ENCODE results near the gene ZNRF3. TPM values are rescaled to one million over a fixed set of nuclear protein-coding genes. Genes with fewer than 3 reads are reported as not detected.
"Not testable (repeated sequence)": the region's sequence is repeated elsewhere in the genome, so short reads cannot be mapped to it uniquely, and the experiment has no call there.

Gene ZNRF3
- total RNA-seq, 1 donor from 2014 or later = 2.0 TPM

DNA sequence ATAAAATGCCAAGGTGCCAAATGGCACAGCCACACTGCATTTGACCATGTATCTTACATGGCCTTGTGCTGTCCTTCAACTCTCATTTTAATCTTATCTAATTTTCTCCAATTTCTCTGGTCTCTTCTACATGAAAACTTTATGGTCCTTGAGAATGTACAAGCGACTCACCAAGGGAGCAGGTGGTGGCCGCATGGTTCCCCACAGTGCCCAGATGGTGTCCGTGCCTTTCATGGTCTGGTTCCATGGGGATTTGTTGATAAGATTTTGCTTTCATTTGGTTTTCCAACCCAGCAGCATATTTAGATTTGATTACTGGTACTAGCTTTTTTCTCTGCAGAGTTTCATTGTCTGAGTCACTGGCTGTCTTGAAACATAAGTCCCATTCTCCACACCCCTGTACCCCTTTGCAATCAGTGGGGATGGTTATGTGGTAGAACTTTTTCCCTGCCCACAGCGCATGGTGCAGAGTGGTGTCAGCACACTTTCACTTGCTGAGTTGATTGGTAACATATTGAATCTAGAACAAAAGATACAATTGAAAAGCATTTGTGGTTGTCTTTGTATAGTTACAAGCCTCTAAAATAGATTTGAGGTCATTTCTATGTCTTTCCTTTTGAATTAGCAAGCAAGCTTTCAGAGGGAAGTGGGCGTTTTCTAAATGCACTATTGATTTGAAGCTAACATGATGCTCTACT is 24.1 kb downstream of the ZNRF3 start:
- DNase-seq (ENCODE audit: low read depth in 2 of 2) = no peak

GRCh38 chr22:28908810-28909209 is 25.4 kb downstream of the ZNRF3 start:
- DNase-seq (ENCODE audit: low read depth in 2 of 2) = not testable (repeated sequence)

- DNase-seq (ENCODE audit: low read depth in 2 of 2) = no peak
These were observed 26.0 kb downstream of the ZNRF3 start for GRCh38 chr22:28909375-28909774.

- no peak for DNase-seq (ENCODE audit: low read depth in 2 of 2)
These were observed 27.4 kb downstream of the ZNRF3 start for GRCh38 chr22:28910569-28911303.

- no peak for DNase-seq (ENCODE audit: low read depth in 2 of 2)
These were observed 27.9 kb downstream of the ZNRF3 start for GRCh38 chr22:28911304-28911690.

GRCh38 chr22:28911777-28912669 is 28.7 kb downstream of the ZNRF3 start:
- DNase-seq (ENCODE audit: low read depth in 2 of 2) = no peak

- DNase-seq (ENCODE audit: low read depth in 2 of 2) = peak in 1 of 2 donors; percentile 55
These were observed 30.8 kb downstream of the ZNRF3 start for GRCh38 chr22:28914201-28914600.

DNA sequence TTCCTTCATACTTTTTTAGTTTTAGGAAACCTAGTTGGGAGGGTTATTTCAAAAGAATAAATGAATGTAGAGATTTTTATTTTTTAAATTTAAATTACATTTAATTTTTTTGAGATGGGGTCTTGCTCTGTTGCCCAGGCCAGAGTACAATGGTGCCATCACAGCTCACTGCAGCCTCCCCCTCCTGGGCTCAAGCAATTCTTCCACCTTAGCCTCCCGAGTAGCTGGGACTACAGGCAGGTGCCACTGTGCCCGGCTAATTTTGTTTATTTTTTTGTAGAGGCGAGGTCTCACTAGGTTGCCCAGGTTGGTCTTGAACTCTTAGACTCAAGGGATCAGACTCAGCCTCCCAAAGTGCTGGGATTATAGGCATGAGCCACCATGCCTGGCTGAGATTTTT is 32.6 kb downstream of the ZNRF3 start:
- no peak for DNase-seq (ENCODE audit: low read depth in 2 of 2)

DNA sequence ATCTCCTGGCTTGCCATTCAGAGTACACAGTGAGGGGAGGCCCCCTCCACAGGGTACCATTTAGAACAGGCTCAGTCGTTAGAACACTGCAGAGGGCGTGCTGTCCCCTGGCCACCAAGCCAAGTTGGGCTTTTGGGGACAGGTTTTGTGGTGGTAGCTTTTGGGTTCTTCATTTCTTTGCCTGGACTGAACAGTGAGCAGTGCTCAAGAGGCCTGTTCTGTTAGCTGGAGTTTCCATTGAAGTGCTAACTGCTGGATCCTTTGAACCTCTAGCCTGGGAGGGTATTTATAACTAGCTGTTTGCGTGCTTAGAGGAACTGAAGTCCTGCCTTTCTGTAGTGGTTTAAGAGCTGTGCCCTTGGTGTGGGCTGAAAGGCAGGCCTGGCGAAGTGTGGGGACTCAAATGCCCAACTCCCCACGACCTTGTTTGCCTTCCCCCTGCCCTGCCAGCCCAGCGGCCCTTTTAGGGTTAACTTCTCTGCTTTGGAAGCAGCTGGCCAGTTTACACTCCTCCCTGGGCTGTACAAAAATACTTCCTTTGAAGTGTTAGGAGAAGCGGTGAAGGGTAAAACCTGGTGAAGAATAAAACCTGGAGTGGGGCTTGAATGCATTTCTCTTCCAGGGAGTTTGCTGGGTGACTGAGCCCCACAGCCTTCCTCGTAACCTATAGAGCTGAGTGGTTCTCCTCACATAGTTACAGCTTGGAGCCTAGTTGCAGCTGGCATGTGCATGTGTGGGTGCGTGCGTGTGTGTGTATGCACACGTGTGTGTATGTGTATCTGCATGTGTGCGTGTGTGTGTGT is 34.6 kb downstream of the ZNRF3 start:
- DNase-seq (ENCODE audit: low read depth in 2 of 2) = peak in 1 of 2 donors; percentile 8

DNA sequence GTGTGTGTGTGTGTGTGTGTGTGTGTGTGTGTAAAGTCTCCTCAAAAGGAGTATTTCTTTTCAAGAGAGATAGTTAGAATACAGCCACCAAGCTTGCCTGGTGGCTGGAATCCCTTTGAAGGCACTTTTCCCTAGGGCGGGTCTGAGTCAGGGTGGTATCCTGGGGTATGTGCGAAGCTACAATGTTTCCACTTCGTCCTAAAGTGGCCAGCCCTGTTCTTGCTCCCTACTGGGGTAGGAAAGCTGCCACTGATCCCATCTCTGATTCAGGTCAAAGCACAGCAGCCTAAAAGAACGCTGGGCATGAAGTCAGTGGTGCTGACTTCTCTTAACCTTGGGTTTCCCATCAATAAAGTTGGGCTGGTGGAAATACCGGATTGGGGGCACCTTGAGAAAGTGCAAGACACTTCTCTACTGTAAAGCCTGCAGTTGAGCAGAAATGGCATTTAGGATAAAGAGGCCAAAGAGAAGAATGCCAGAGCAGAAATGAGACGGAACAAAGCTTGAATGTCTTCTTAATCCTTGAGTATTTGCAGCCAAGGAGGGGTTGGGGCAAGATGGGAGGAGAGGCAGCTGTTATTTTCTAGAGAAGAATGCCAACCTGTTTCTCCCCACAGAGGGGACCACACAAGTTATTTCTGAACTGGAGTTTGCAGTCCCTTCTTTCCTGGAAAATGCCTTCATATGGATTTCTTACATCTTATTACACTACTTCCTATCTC is 35.3 kb downstream of the ZNRF3 start:
- no peak for DNase-seq (ENCODE audit: low read depth in 2 of 2)

DNA sequence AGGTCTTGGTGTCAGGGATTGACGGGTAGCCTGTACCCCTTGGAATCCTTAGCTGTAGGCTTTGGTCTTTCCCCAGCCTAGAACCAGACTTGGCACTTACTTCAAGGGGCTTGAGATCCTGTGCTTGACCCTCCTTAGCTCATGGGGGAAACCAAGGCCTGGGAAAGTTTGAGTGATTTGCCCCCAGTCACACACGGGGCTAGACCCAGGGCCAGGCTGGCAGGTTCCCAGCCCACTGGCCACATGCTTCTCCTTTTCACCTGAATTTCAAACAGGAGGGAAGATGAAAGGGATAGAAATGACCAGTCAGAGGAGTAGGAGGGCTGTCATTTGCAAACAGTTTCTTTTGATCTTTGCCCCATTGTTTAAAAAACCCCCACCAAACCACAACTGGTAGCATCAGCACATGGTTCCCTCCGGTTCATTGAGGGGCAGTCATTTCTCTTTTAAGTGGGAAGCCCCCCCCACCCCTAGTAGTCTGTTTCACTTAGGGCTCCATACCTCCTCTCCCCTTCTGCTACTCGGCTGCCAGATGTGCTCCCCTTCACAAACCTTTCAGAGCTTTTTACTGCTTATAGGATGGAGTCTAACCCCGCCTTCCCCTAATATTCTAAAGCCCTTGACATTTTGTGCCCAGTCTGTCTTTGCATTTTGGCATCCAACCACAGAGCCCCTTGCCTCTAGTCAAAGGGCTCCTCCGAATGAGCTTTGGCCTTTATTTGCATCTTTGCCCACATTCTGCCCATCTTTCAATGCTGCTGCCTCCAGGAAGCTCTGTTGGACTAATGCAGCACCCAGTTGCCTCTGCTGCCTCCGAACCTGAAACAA is 37.6 kb downstream of the ZNRF3 start:
- no peak for DNase-seq (ENCODE audit: low read depth in 2 of 2)

GRCh38 chr22:28921585-28921879 is 38.2 kb downstream of the ZNRF3 start:
- no peak for DNase-seq (ENCODE audit: low read depth in 2 of 2)

- no peak for DNase-seq (ENCODE audit: low read depth in 2 of 2)
These were observed 39.3 kb downstream of the ZNRF3 start for GRCh38 chr22:28922540-28923244.

DNA sequence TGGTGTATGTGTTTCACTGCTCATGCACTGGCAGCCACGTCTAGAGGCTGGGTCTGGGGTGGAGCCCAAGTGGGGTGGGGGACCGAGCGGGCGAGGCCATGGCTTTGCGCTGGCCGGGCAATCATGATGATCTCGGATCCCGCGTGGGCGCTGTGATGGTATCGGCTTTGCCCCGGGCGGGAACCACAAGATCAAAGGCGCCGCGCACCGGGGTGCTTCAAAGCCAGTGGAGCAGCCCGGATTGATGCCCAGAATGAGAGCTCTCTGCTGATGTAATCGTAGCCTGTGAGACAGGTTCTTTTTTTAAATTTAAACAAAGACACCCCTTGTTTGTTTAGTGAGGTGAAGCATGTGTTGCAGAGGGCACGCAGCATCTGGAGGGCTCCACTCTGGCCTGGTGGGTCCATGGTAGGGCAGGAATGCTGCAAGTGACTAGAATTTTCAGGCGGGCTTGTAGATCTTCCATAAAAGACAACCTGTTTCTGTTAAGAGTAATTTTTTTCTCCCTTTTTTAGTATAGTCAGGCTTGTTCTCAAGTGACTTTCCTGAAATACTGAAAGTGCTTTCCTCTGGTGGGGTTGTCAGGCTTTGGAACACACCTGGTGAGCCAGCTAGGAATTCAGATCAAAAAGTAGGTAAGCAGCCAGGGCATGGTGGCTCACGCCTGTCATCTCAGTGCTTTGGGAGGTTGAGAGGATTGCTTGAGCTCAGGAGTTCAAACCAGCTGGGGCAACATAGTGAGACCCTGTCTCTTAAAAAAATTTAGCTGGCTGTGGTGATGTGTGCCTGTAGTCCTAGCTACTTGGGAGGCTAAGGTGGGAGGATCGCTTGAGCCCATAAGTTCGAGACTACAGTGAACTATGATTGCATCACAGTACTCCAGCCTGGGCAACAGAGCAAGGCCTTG is 40.7 kb downstream of the ZNRF3 start:
- no peak for DNase-seq (ENCODE audit: low read depth in 2 of 2)

DNA sequence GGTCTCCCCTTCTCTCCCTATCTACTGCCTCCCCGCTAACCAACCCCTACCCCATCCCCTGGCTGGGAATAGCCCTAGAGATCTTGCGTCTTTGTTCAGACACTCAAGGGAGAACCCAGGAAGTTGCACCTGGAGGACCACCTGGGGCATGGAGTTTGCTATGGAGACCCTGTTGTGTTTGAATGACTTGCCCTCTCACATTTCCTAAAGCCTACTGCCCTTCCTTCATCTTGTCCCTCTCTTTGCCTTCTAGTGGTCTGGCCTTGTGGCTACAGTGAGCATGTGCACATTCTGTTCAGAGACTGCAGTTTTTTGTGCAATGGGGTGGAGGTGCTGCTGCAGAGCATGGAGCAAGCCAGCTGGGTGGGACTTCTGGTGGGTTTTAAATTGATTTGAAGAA is 42.5 kb downstream of the ZNRF3 start:
- no peak for DNase-seq (ENCODE audit: low read depth in 2 of 2)

DNA sequence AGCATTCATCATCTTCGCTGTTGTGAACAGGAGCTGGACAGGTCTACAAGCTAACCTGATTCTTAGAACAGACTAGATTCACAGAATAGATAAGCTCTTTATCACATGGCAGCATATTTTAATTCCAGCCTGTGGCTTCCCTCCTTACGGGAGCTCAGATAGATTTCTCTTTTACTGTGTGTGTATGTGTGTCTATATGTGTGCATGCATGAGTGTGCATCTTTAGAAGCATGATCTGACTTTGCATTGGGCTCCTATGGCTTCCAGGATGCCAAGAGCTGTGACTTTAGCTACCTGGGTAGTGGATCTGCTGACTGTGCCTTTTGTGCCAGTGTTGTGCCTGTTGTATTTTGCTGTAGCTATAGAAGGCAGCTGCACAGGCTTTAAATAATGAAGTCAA is 44.3 kb downstream of the ZNRF3 start:
- no peak for DNase-seq (ENCODE audit: low read depth in 2 of 2)

- DNase-seq (ENCODE audit: low read depth in 2 of 2) = no peak
These were observed 45.8 kb downstream of the ZNRF3 start for GRCh38 chr22:28929197-28929596.

- peak; percentile 34 to 69 for DNase-seq (ENCODE audit: low read depth in 2 of 2)
These were observed 47.1 kb downstream of the ZNRF3 start for GRCh38 chr22:28930357-28931007.
